ENCODE results near the gene EVL.

Gene EVL

GRCh38 chr14:100065111-100065871 is at the start of gene EVL:
Gene EVL, plus strand, starts transcription at chr14:100065422. Its CDS starts 79 bp downstream, at chr14:100065501.
- TF ChIP-seq CTCF (conservative IDR thresholded peaks at IDR 0.05), result no peak
- no peak for TF ChIP-seq ZFX (IDR thresholded peaks at IDR 0.05)
- H3K27ac ChIP-seq, result no peak within 1 kb of the TSS

GRCh38 chr14:100017553-100017952 is 47.7 kb upstream of the EVL start:
- no peak for TF ChIP-seq ZFX (IDR thresholded peaks at IDR 0.05)
- TF ChIP-seq CTCF (conservative IDR thresholded peaks at IDR 0.05), result no peak
- H3K27ac ChIP-seq, result no peak overlapping the region

GRCh38 chr14:100018054-100018453 is 47.2 kb upstream of the EVL start:
- TF ChIP-seq CTCF (conservative IDR thresholded peaks at IDR 0.05) (no peak), ZFX (IDR thresholded peaks at IDR 0.05) (no peak)
- no peak overlapping the region for H3K27ac ChIP-seq

GRCh38 chr14:100018482-100018881 is 46.7 kb upstream of the EVL start:
- H3K27ac ChIP-seq, result no peak overlapping the region
- TF ChIP-seq ZFX (IDR thresholded peaks at IDR 0.05) (no peak), CTCF (conservative IDR thresholded peaks at IDR 0.05) (no peak)

- TF ChIP-seq ZFX (IDR thresholded peaks at IDR 0.05) (no peak), CTCF (conservative IDR thresholded peaks at IDR 0.05) (no peak)
- H3K27ac ChIP-seq, result no peak overlapping the region
These were observed 46.0 kb upstream of the EVL start for GRCh38 chr14:100019156-100019744.

- TF ChIP-seq CTCF (conservative IDR thresholded peaks at IDR 0.05), result no peak
- H3K27ac ChIP-seq, result no peak overlapping the region
These were observed 44.6 kb upstream of the EVL start for GRCh38 chr14:100020629-100021028.

GRCh38 chr14:100022772-100023451 is 42.3 kb upstream of the EVL start:
- TF ChIP-seq ZFX (IDR thresholded peaks at IDR 0.05), result no peak
- TF ChIP-seq CTCF (conservative IDR thresholded peaks at IDR 0.05), result no peak
- no peak overlapping the region for H3K27ac ChIP-seq

All from C4-2B (cell line).